Measurements from ENCODE around the gene CD3D. TPM values are rescaled to one million over a fixed set of nuclear protein-coding genes. Genes with fewer than 3 reads are reported as not detected.
"Not testable (repeated sequence)": the region's sequence is repeated elsewhere in the genome, so short reads cannot be mapped to it uniquely, and the experiment has no call there.

Gene CD3D
- total and polyA plus RNA-seq, 2 donors (not counting 1 experiment from before 2014, with no cell fraction given), result 0.79 to 1.7 TPM

DNA sequence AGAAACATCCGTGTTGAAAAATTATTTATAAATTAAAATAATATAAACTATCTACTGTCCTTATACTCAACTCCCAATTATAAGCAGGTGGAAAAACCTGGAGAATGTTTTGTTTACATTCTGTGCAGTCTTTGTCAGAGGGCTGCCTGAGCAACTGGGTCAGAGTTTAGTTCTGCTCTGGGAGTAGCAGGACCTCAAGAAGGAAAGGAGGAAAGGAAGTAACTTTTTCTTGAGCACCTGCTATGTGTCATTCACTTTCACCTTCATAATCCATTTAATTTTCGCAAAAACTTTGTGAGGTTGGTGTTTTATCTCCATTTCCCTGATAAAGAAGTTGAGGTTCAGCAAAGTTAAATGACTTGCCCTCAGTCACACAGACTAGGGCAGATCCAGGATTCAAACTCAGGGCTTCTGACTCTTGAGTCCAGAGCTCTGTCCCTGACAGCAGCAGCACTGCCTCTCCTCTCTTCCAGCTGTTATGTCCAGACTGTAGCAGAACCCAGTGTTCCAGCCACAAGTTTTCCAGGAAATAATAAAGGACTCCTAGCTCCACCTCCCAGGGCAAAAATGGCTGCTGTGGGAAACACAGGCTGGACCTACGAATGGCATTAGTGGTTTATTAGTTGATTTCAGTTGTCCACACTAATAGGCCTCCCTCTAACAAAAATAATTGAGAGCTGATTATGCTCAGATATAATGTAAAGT, 31.6 kb downstream of the CD3D start:
- H3K4me1 Mint-ChIP-seq, result peaks cover 26% of the 10 kb centered on the region
- TF ChIP-seq EZH2 (IDR thresholded peaks at IDR 0.05; ENCODE audit: borderline replicate concordance, insufficient read depth, low read depth, low read length, poor library complexity, severe bottlenecking), result no peak
- no peak for TF ChIP-seq CTCF (IDR thresholded peaks at IDR 0.05)
- Histone ChIP-seq H3K79me2 (ENCODE audit: control insufficient read depth, insufficient read depth, low read length) (no peaks in the 10 kb centered on the region), H3K4me1 (ENCODE audit: control insufficient read depth in 2 of 2, insufficient read depth in 2 of 2, low read length in 2 of 2) (peaks cover 17 to 30% of the 10 kb centered on the region in 2 donors), H3K9me3 (ENCODE audit: control extremely low read depth in 1 of 3, control insufficient read depth in 2 of 3, insufficient read depth in 1 of 3, low read length in 2 of 3) (no peaks in the 10 kb centered on the region), H3K4me2 (replicated peaks; ENCODE audit: low read depth, low read length, poor library complexity, severe bottlenecking) (no peak overlapping the region), H3K9ac (ENCODE audit: low read length) (no peak overlapping the region), H3K27ac (ENCODE audit: low read length in 2 of 2) (no peak overlapping the region), H3K4me3 (ENCODE audit: control extremely low read depth in 1 of 5, extremely low read depth in 1 of 5, insufficient read depth in 1 of 5, low read depth in 2 of 5, low read length in 4 of 5) (no peak overlapping the region), H3K36me3 (replicated peaks in 1 of 2; ENCODE audit: control extremely low read depth in 1 of 2, control insufficient read depth in 1 of 2, extremely low read depth in 1 of 2, insufficient read depth in 2 of 2, low read length in 1 of 2) (no peaks in the 10 kb centered on the region), H4K20me1 (ENCODE audit: control insufficient read depth, insufficient read depth, low read length, poor library complexity, severe bottlenecking) (no peaks in the 10 kb centered on the region), H2AFZ (ENCODE audit: insufficient read depth, low read depth, low read length, poor library complexity, severe bottlenecking) (no peak overlapping the region), H3K27me3 (replicated peaks in 1 of 4; ENCODE audit: control extremely low read depth in 1 of 4, control insufficient read depth in 3 of 4, insufficient read depth in 4 of 4, low read length in 3 of 4) (no peaks in the 10 kb centered on the region)
- ChIA-PET POLR2A (no interaction called here), CTCF (no interaction called here)
- intact Hi-C loops (cut with micrococcal nuclease), result no loop called here
- H3K9me3 Mint-ChIP-seq (ENCODE audit: insufficient read depth), result peaks cover 3% of the 10 kb centered on the region
- WGBS (ENCODE audit: insufficient coverage), result no CpG with 5 or more reads among the region's 3 CpGs
- ATAC-seq (ENCODE audit: low read depth) (no peak), DNase-seq (no peak)
- no peak overlapping the region for H3K4me3 Mint-ChIP-seq
- no peaks in the 10 kb centered on the region for H3K27me3 Mint-ChIP-seq
- H3K27ac Mint-ChIP-seq, result no peak overlapping the region

- ChIA-PET CTCF (no interaction called here), POLR2A (no interaction called here)
- H3K4me3 Mint-ChIP-seq, result no peak overlapping the region
- H2AFZ ChIP-seq (ENCODE audit: insufficient read depth, low read depth, low read length, poor library complexity, severe bottlenecking), result no peak overlapping the region
- no peaks in the 10 kb centered on the region for H4K20me1 ChIP-seq (ENCODE audit: control insufficient read depth, insufficient read depth, low read length, poor library complexity, severe bottlenecking)
- H3K27ac Mint-ChIP-seq, result no peak overlapping the region
- H3K36me3 ChIP-seq (replicated peaks in 1 of 2; ENCODE audit: control extremely low read depth in 1 of 2, control insufficient read depth in 1 of 2, extremely low read depth in 1 of 2, insufficient read depth in 2 of 2, low read length in 1 of 2), result no peaks in the 10 kb centered on the region
- no peaks in the 10 kb centered on the region for H3K9me3 ChIP-seq (ENCODE audit: control extremely low read depth in 1 of 3, control insufficient read depth in 2 of 3, insufficient read depth in 1 of 3, low read length in 2 of 3)
- TF ChIP-seq CTCF (IDR thresholded peaks at IDR 0.05), result no peak
- TF ChIP-seq EZH2 (IDR thresholded peaks at IDR 0.05; ENCODE audit: borderline replicate concordance, insufficient read depth, low read depth, low read length, poor library complexity, severe bottlenecking), result no peak
- H3K4me1 ChIP-seq (ENCODE audit: control insufficient read depth in 2 of 2, insufficient read depth in 2 of 2, low read length in 2 of 2), result peaks cover 11 to 23% of the 10 kb centered on the region in 2 donors
- H3K27me3 Mint-ChIP-seq, result no peaks in the 10 kb centered on the region
- ATAC-seq (ENCODE audit: low read depth) (no peak), DNase-seq (no peak)
- H3K9ac ChIP-seq (ENCODE audit: low read length), result no peak overlapping the region
- H3K4me2 ChIP-seq (replicated peaks; ENCODE audit: low read depth, low read length, poor library complexity, severe bottlenecking), result no peak overlapping the region
- peaks cover 19% of the 10 kb centered on the region for H3K4me1 Mint-ChIP-seq
- H3K9me3 Mint-ChIP-seq (ENCODE audit: insufficient read depth), result peaks cover 3% of the 10 kb centered on the region
- H3K27ac ChIP-seq (ENCODE audit: low read length in 2 of 2), result no peak overlapping the region
- H3K4me3 ChIP-seq (ENCODE audit: control extremely low read depth in 1 of 5, extremely low read depth in 1 of 5, insufficient read depth in 1 of 5, low read depth in 2 of 5, low read length in 4 of 5), result no peak overlapping the region
- H3K27me3 ChIP-seq (replicated peaks in 1 of 4; ENCODE audit: control extremely low read depth in 1 of 4, control insufficient read depth in 3 of 4, insufficient read depth in 4 of 4, low read length in 3 of 4), result no peaks in the 10 kb centered on the region
- H3K79me2 ChIP-seq (ENCODE audit: control insufficient read depth, insufficient read depth, low read length), result no peaks in the 10 kb centered on the region
- intact Hi-C loops (cut with micrococcal nuclease), result no loop called here
- WGBS (ENCODE audit: insufficient coverage), result 100% methylated on average over 2 of the region's 3 CpGs
Observed at GRCh38 chr11:118310271-118310670, 32.2 kb downstream of the CD3D start.

DNA sequence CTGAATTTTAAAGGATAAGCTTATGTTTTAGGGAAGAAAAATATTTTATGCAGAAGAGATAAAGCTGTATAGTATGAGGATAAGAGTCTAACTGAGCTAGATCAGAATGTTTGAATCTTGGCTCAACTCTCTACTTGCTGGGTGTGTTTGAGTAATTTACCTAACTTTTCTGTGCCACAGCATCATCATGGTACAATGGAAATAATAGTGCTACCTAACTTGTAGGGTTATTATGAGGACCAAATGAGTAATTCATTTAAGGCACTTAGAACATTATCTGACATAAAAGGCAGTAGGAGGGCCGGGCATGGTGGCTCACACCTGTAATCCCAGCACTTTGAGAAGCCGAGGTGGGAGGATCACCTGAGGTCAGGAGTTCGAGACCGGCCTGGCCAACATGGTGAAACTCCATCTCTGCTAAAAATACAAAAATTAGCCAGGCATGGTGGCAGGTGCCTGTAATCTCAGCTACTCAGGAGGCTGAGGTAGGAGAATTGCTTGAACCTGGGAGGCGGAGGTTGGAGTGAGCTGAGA, 33.4 kb downstream of the CD3D start:
- WGBS (ENCODE audit: insufficient coverage), result no CpG with 5 or more reads among the region's 5 CpGs
- H2AFZ ChIP-seq (ENCODE audit: insufficient read depth, low read depth, low read length, poor library complexity, severe bottlenecking); intact Hi-C loops (cut with micrococcal nuclease); POLR2A ChIA-PET; H3K27me3 ChIP-seq (replicated peaks in 1 of 4; ENCODE audit: control extremely low read depth in 1 of 4, control insufficient read depth in 3 of 4, insufficient read depth in 4 of 4, low read length in 3 of 4); H3K9ac ChIP-seq (ENCODE audit: low read length); H3K4me3 ChIP-seq (ENCODE audit: control extremely low read depth in 1 of 5, extremely low read depth in 1 of 5, insufficient read depth in 1 of 5, low read depth in 2 of 5, low read length in 4 of 5); H3K27ac ChIP-seq (ENCODE audit: low read length in 2 of 2); H3K9me3 ChIP-seq (ENCODE audit: control extremely low read depth in 1 of 3, control insufficient read depth in 2 of 3, insufficient read depth in 1 of 3, low read length in 2 of 3); DNase-seq; H3K27me3 Mint-ChIP-seq; ATAC-seq (ENCODE audit: low read depth); H3K4me2 ChIP-seq (replicated peaks; ENCODE audit: low read depth, low read length, poor library complexity, severe bottlenecking); H3K36me3 ChIP-seq (replicated peaks in 1 of 2; ENCODE audit: control extremely low read depth in 1 of 2, control insufficient read depth in 1 of 2, extremely low read depth in 1 of 2, insufficient read depth in 2 of 2, low read length in 1 of 2); H3K9me3 Mint-ChIP-seq (ENCODE audit: insufficient read depth); H4K20me1 ChIP-seq (ENCODE audit: control insufficient read depth, insufficient read depth, low read length, poor library complexity, severe bottlenecking); H3K4me3 Mint-ChIP-seq; H3K27ac Mint-ChIP-seq; H3K79me2 ChIP-seq (ENCODE audit: control insufficient read depth, insufficient read depth, low read length): not testable (repeated sequence)
- H3K4me1 Mint-ChIP-seq, result peaks cover 26% of the 10 kb centered on the region
- peaks cover 12 to 22% of the 10 kb centered on the region in 2 donors for H3K4me1 ChIP-seq (ENCODE audit: control insufficient read depth in 2 of 2, insufficient read depth in 2 of 2, low read length in 2 of 2)
- CTCF ChIA-PET, result interaction anchor here (1.1 to 2.5 kb wide), 3 partner anchors 13 to 110 kb away, joined by 3 to 9 read pairs (median 5); no protein-coding TSS in a partner anchor

Measured in B cell (primary cell).